Stimulated activated CD8-positive, alpha-beta memory T cell treated with anti-CD3 and anti-CD28 coated beads, Interleukin-15, amount 100 ng/mL, for 4 hours (primary cell): ENCODE data around the gene ZSCAN25.
"Not testable (repeated sequence)": the region's sequence is repeated elsewhere in the genome, so short reads cannot be mapped to it uniquely, and the experiment has no call there.

Source experiments
- DNase-seq, 2 donors: peaks; one replicate each; pipeline ENCODE4 v3.0.0-alpha.2; 2020; ENCODE audit warnings: low read depth in 2 of 2

ZSCAN25 gene

DNA sequence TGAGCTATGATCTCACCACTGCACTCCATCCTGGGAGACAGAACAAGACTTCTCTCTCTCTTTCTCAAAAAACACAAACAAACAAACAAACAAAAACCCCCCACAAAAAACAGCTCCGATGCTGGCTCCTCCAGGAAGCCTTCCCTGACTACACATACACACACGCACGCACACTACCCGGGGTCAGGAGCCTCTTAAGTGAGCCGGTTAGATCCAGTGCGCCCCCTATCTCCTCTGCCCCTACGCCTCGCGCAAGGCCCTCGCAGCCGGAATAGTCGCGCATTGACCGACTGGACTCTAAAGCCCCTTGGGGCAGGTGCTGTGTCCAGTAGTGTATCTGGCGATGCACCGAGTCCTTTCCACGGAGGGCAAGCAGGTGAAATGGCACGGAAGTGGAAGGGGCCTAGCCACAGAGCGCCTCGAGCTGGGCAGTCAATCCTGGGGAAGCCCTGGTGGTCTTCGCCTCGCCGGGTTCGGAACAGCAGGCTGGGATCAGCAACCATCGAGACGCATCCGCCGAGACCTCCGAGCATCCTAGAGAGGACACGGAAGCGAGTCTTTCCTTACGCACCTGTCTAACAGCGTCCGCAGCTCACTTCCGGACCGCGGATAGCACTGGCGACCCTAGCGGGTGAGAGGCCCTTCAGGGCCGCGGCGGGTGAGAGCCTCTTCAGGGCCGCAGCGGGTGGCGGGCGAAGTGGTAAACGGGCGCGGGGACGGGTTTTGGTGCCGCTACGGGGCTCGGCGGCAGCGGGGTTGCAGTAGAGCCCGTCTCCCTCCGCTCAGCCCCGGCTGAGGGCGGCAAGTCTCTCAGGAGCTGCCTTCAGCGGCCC is at the start of gene ZSCAN25:
TSS of gene ZSCAN25 (plus strand) at position 588 of the 833 bp plus-strand sequence. CDS start 2,661 bp downstream, outside the sequence.
- DNase-seq, result peak; percentile 64 to 75

DNA sequence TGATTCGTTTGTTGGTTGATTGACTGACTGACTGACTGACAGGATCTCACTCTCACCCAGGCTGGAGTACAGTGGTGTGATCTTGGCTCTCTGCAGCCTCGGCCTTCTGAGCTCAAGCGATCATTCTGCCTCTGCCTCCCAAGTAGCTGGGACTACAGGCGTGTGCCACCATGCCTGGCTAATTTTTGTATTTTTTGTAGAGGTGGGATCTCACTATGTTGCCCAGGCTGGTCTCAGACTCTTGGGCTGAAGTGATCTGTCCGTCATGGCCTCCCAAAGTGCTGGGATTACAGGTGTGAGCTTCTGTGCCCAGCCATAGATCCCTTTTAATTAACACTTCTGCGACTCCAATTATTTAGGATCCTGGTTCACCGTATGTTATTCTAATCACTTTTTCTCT is 48.0 kb upstream of the ZSCAN25 start:
- not testable (repeated sequence) for DNase-seq

GRCh38 chr7:99571768-99572167 is 45.0 kb upstream of the ZSCAN25 start:
- DNase-seq, result no peak

DNA sequence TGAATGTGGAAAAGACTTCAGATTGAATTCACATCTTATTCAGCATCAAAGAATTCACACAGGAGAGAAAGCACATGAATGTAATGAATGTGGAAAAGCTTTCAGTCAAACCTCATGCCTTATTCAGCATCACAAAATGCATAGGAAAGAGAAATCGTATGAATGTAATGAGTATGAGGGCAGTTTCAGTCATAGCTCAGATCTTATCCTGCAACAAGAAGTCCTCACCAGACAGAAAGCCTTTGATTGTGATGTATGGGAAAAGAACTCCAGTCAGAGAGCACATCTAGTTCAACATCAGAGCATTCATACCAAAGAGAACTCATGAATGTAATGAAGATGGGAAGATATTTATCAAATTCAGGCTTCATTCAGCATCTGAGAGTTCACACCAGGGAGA is 43.5 kb upstream of the ZSCAN25 start:
- DNase-seq, result no peak

GRCh38 chr7:99576251-99576650 is 40.5 kb upstream of the ZSCAN25 start:
- no peak for DNase-seq

DNA sequence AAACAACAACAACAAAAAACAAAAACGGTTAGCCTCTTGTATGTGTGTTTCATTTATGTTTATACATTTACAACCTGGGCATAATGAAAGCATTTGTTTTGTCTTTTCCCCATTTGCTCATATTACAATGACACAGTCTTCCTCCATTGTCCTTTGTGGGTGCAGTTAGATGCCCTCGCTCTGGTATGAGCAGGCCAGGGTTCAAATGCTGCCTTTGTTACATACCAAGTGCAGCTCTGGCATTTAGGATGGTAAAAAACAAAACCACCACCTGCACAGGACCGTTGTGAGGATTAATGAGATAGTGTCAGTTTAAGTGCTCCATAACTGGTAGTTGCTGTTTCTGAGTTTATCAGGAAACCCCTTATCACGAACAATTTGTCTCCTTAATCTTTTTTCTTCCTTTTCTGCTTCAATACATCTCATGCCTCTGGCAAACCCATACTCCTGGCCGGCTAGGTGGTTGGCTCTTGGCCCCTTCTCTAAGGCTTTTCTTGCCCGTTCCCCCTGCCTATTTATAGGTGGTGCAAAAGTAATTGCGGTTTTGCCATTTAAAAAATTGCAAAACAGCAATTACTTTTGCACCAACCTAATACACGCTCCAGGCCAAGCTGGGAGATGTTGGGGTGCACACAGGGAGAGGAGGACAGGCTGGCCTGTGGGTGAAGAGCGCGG is 37.3 kb upstream of the ZSCAN25 start:
- no peak for DNase-seq

GRCh38 chr7:99579956-99580777 is 36.6 kb upstream of the ZSCAN25 start:
- peak; percentile 39 to 43 for DNase-seq

DNA sequence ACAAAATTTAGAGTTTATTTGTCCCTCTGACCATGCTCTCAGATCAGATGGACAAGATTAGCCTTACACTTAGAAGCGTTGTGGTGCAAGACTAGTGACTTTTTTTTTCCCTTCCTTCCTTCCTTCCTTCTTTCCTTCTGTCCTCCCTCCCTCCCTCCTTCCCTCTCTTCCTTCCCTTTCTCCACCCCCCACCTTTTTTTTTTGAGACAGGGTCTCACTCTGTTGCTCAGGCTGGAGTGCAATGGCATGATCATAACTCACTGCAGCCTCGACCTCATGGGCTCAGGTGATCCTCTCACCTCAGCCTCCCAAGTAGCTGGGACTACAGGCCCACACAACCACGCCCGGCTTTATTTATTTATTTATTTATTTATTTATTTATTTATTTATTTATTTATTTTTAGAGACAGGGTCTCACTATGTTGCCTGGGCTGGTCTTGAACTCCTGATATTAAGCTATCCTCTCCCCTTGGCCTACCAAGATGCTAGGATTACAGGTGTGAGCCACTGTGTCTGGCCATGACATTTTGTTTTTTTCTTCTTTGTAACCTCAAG is 35.9 kb upstream of the ZSCAN25 start:
- DNase-seq, result not testable (repeated sequence)

GRCh38 chr7:99588868-99589267 is 27.9 kb upstream of the ZSCAN25 start:
- DNase-seq, result no peak

DNA sequence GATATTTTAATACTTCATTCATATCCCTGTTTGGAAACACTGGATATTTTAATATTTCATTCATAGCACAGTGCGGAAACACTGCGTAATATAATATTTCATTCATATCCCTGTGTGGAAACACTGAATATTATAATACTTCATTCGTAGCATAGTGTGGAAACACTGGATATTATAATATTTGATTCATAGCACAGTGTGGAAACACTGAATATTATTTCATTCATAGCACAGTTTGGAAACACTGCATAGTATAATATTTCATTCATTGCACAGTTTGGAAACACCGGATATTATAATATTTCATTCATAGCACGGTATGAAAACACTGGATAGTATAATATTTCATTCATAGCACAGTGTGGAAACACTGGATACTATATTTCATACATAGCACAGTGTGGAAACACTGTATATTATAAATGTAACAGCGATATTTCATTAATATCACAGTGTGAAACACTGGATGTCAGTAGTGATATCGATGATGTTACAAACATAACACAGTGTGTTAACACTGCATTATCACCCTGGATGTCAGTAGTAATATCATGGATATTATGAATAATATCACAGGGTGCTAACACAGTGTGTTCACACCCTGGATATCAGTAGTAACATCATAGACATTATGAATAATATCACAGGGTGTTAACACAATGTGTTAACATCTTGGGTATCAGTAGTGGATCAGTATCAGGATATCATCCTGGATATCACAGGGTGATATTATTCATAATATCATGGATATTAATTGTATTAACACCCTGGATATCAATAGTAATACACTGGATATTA is 21.6 kb upstream of the ZSCAN25 start:
- DNase-seq, result no peak

DNA sequence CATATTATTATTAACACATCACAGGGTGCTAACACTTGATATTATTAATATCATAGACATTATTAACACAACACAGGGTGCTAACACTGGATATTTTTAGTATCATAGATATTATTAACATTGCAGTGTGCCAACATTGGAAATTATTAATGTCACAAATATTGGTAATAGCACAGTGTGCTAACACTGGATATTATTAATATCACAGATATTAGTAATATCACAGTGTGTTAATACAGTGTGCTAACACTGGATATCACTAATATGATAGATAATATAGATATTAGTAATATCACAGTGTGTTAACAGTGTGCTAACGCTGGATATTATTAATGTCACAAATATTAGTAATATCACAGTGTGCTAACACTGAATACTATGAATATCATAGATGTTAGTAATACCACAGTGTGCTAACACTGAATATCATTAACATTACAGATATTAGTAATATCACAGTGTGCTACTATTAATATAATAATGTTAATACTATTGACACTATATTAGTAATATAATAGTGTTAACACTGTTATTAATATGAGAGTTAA is 20.3 kb upstream of the ZSCAN25 start:
- DNase-seq, result no peak

DNA sequence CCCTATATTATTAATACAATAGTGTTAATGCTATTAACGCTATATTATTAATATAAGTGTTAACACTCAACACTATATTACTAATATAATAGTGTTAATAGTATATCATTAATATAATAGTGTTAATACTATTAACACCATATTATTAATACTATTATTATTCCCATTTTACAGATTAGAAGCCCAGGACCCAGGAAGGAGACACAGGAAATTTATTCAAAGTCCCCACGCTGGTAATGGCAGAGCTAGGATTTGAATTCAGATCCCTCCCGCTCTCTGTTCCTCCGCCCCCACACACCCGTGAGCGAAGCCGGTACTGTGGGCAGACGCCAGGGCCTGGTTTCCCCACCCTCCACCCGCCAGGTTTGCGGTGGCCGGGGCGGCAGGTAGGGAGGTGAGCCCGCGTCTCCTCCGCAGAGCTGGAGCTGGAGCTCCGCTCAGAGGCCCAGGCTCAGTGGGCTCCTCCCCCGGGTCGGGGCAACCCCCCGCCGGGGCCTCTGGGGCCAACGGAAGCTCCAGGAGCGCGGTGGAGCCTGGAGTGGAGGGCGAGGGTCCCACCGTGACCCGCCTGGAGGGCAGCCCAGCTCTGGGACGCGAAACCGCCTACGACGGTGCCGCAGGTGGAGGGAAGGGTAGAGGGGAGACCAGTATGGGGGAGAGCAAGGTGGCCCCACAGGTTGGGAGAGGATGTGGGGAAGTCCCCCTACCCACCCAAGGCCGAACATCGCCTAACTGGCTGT is 18.8 kb upstream of the ZSCAN25 start, which contains the start of gene TMEM225B:
TSS of gene TMEM225B (plus strand) at position 506 of the 740 bp plus-strand sequence. CDS start 6,122 bp downstream, outside the sequence.
- DNase-seq, result no peak

GRCh38 chr7:99599836-99600235 is 16.9 kb upstream of the ZSCAN25 start:
- DNase-seq, result no peak

DNA sequence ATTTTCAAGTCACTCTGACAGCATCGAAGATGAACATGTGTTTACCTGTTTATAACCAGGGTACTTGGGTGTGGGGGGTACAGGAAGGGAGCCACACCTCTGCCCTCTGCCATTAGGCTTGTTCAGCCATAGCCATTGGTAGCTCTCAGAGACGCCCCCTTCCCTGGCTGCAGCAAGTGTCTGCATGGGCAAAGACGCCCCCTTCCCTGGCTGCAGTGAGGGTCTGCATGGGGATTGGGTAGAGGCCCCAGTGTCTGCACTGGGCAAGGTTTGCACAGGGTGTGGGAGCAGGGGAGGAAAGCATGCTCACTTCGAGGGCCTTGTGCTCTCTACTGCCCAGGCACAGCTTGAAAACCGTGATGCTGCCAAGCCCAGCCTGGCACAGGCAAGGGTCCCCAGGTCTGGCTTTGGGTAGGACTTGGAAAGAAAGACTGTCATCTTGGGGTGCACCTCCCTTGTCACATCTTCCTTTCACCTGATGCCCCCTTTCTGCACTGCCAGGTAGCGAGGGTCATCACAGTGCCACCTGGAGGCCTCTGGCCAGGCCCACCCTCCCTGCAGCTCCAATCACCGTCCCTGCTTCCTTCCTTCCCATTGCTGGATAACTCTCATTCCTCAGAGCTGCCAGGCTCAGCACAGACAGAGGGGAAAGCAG is 15.0 kb upstream of the ZSCAN25 start:
- DNase-seq, result no peak

- DNase-seq, result no peak
Observed at GRCh38 chr7:99605527-99605926, 11.2 kb upstream of the ZSCAN25 start.

DNA sequence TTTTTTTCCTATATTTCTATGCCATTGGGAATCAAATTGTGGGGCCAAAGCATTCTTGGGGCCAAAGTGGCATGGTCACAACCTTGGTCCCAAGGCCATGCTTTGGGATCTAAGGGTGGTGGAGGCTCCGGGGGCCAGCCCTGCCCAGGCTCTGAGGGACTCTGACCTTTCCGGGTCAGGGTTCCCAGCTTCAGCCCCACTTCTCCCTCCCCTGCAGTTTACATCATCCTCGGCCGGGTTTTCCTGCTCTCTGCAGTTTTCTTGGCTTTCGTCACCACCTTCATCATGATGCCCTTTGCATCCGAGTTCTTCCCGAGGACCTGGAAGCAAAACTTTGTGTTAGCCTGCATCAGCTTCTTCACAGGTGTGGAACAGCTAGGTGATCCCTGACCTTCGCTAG is 10.2 kb upstream of the ZSCAN25 start:
- DNase-seq, result no peak

- DNase-seq, result no peak
Observed at GRCh38 chr7:99607548-99607947, 9.2 kb upstream of the ZSCAN25 start.

GRCh38 chr7:99614495-99614894 is 2.3 kb upstream of the ZSCAN25 start:
- no peak for DNase-seq

GRCh38 chr7:99615989-99616358 is 772 bp upstream of the ZSCAN25 start:
- DNase-seq, result no peak
